DND-41 (cell line): Measurements from ENCODE around the gene PURA.

Experiments used
- CTCF ChIP-seq: IDR thresholded peaks from 2 replicates; pipeline ENCODE4 v1.5.1; 2012; ENCODE audit warnings: borderline replicate concordance, low read length, moderate library complexity, mild to moderate bottlenecking; ENCODE audit not compliant: poor library complexity, severe bottlenecking; ENCODE audit errors: extremely low read depth
- EZH2 ChIP-seq: IDR thresholded peaks from 3 replicates; pipeline ENCODE4 v1.6.1; 2012; ENCODE audit warnings: borderline replicate concordance, low read depth, mild to moderate bottlenecking, moderate library complexity, low read length, inconsistent platforms; ENCODE audit not compliant: severe bottlenecking

GRCh38 chr5:140108093-140109017 is 5.6 kb upstream of the PURA start:
- TF ChIP-seq CTCF, result no peak
- TF ChIP-seq EZH2, result no peak
